Hepatic stellate cell (primary cell): Measurements from ENCODE around the gene LRRN4.

ENCODE experiments used
- DNase-seq: peaks from one replicate; pipeline ENCODE4 v3.0.0; 2011; ENCODE audit warnings: low spot score

Gene LRRN4

GRCh38 chr20:6030453-6031080 is 23.3 kb downstream of the LRRN4 start:
- DNase-seq, result no peak

DNA sequence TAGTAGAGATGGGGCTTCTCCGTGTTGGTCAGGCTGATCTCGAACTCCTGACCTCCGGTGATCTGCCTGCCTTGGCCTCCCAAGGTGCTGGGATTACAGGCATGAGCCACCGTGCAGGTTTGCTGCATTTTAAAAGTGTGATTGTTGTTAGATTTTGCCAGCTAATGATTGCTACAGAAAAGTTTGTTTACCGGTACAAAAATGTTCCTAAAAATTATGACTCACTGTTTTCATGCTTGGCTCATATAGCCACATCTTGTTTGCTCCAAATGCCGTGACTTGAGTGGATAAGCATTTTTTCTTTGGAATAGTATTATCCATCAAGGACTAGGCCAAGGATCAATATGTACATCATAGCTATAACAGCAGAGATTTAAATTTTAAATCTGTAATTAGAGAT is 24.3 kb downstream of the LRRN4 start:
- DNase-seq, result no peak

GRCh38 chr20:6028818-6029217 is 25.0 kb downstream of the LRRN4 start:
- no peak for DNase-seq

- DNase-seq, result no peak
Measured at GRCh38 chr20:6026051-6026450, 27.8 kb downstream of the LRRN4 start.

- no peak for DNase-seq
Measured at GRCh38 chr20:6024768-6025167, 29.1 kb downstream of the LRRN4 start.

- no peak for DNase-seq
Measured at GRCh38 chr20:6017880-6018279, 36.0 kb downstream of the LRRN4 start.

- DNase-seq, result no peak
Measured at GRCh38 chr20:6017467-6017866, 36.4 kb downstream of the LRRN4 start.

GRCh38 chr20:6014957-6015356 is 38.9 kb downstream of the LRRN4 start:
- no peak for DNase-seq

DNA sequence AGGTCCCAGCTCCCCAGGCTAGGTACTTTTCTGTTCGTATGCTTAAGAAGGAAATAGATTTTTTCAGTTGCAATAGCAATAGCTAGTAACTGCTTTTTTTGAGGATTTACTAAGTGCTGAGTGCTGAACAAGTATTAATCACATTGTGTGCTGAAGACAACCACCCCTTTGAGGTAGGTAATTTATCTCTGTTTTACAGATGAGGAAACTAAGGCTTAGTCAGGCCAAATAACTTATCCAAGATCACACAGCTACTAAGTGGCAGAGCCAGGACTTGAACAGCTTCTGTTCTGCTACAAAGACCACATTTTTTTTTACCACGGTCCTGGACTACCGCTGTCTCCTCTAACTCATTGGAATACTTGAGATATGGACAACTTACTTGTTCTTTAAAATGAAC is 39.8 kb downstream of the LRRN4 start:
- DNase-seq, result no peak

- DNase-seq, result no peak
Measured at GRCh38 chr20:6012179-6012578, 41.7 kb downstream of the LRRN4 start.

DNA sequence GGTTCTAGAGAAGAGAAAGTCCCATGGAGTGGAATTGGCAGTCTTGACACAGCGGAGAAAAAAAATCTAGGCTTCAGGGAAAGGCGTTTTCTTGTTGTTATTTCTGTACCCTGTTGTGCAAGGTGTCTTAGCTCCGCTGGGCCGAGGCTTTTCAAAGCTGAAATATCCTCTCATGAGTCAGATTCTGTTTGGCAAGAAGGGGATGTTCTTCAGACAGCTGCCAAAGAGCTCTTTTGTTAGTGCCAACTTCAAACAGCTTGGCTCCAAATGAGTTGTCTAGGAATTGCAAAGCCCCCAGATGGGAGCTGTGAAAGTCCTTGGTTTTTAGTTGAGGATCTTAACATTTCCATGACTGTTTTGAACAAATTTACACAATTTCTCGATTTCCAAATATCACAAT is 45.6 kb downstream of the LRRN4 start:
- peak; percentile 29 for DNase-seq

DNA sequence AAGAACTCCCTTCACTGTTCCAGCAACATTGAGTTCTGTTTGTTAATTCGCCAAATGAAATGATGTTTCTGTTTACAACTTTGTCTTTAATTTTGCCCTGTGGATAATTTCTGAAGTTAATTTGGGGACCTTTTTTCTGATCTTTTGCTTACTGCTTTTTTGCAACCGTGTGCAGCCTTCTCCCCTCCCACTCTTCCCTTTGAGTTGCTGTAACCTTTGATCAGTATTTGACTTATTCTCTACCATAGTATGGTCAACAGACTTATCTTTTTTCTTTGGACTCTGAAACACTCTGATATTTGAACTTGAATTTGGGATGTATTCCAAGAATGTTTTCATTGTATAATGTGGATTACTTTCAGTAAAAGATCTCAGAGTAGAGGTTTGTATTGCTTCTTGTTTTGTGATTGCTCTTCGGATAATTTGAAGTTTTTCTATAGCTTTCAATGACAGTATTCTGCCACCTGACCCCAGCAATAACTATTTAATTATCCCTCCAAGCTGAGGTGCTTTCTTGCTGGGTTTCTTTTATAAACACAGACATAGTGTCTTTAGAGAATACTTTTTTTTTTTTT is 46.2 kb downstream of the LRRN4 start:
- DNase-seq, result no peak

DNA sequence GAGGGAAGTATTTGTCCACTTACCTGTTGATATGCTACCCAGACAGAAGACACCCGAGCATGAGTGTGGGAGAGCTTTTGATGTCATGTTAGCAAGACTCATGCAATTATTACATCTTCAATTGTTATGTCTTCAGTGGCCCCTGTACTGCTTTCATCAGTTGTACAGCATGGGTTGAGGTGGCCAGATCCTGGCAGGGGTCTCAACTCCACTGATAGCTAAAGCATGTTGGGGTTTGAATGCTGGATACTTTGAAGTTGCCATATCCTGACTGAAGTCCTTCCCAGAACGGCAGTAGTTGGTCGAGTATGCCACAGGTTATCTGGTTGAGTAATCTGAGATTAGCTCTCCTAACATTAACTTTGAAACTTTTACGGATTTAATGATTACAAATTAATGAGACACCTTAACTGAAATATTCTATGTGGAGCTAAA is 46.7 kb downstream of the LRRN4 start:
- DNase-seq, result no peak

- no peak for DNase-seq
Measured at GRCh38 chr20:6006603-6006949, 47.3 kb downstream of the LRRN4 start.

DNA sequence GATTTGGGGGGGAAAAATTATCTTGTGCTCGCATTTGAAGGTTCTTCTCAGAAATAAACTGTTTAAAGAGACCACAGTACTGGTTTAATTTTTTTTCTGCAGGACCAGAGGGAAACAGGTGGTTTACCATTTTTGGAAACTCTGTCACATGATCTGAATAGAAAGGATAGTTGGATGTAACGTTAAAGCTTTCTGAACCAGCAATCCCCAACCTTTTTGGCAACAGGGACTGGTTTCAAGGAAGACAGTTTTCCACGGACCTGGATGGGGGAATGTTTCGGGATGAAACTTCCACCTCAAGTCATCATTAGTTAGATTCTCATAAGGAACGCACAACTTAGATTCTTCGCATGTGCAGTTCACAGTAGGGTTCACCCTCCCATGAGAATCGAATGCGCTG is 53.0 kb downstream of the LRRN4 start:
- DNase-seq, result no peak

DNA sequence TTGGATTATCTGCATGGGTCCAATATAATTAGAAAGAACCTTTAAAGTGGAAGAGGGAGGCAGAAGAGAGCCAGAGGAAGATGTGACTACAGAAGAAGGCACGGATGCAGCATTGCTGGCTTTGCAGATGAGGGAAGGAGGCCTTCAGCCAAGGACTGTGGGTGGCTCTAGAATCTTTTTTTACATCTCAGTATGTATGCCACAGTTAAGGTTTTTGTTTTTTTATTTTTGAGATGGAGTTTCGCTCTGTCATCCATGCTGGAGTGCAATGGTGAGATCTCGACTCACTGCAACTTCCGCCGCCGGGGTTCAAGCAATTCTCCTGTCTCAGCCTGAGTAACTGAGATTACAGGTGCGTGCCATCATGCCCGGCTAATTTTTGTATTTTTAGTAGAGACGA is 54.1 kb downstream of the LRRN4 start:
- DNase-seq, result no peak

- DNase-seq, result no peak
Measured at GRCh38 chr20:5996765-5997164, 57.1 kb downstream of the LRRN4 start.

DNA sequence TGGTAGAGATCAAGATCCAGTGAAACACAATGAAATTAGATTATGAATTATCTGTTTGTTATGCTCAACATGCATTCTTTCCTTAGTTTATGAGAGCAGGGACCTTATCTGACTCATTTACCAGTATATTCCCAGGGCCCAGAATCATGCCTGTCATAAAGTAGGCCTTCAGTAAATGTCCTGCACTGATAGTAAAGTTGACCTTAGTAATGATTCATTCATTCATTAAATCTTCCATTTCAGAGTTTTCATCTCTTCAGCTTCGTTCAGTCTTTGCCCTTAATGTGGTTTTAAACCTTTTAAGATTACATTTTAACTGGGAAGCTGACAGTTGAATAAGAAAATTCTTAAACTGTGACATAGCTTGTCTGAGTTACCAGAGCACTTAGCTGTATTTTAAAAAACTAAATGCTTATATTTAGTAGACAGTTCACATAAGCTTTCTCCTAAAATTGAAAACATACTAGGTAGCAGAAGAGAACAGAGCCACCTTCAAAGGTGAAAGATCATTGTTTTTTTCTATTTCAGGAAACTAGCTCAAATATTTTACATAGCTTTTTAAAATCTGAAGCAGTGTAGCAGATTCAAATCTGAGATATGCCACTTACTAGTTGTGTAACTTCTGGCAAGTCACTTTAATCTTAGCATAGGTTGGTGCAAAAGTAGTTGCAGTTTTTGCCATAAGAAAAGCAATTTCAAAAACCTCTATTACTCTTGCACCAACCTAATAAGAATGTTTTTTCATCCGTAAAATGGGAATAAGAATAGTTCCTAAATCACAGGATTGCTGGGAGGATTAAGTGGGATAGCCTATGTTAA is 62.0 kb downstream of the LRRN4 start:
- DNase-seq, result peak; percentile 12

- DNase-seq, result no peak
Measured at GRCh38 chr20:5990946-5991345, 62.9 kb downstream of the LRRN4 start.
